PC-9 (cell line): ENCODE data around the gene ZFAND4.

ENCODE experiments used
- EZH2 ChIP-seq: fragments of 200-600 bp; sonication (generic); IDR thresholded peaks from 2 replicates; pipeline ENCODE4 v1.8.0; 2017; ENCODE audit warnings: antibody characterized with exemption, low read depth
- TF ChIP-seq, protein P1 (sequence below): fragments of 200-600 bp; sonication (generic); conservative IDR thresholded peaks from 2 replicates; pipeline ENCODE4 v1.6.1; 2017; ENCODE audit warnings: mixed run types, antibody characterized with exemption, mild to moderate bottlenecking, moderate library complexity

DNA sequence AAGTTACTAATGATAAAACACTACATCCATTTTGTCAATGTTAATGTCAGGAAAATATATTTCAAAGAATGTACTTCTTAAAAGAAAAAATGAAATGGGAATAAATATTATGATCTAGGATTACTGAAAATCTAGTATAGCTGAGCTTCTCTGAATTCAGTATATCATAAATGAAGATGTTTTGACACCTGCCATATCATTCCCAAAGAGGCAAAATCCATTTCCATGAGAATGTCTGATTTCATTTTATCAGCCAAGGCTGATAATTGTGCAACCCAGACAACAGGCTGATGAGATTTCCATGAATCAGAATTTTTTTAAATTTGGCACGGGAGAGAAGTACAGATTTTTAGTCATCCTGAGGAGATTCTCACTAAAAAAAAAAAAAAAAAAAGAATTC, 32.5 kb downstream of the ZFAND4 start:
- TF ChIP-seq, protein P1, sequence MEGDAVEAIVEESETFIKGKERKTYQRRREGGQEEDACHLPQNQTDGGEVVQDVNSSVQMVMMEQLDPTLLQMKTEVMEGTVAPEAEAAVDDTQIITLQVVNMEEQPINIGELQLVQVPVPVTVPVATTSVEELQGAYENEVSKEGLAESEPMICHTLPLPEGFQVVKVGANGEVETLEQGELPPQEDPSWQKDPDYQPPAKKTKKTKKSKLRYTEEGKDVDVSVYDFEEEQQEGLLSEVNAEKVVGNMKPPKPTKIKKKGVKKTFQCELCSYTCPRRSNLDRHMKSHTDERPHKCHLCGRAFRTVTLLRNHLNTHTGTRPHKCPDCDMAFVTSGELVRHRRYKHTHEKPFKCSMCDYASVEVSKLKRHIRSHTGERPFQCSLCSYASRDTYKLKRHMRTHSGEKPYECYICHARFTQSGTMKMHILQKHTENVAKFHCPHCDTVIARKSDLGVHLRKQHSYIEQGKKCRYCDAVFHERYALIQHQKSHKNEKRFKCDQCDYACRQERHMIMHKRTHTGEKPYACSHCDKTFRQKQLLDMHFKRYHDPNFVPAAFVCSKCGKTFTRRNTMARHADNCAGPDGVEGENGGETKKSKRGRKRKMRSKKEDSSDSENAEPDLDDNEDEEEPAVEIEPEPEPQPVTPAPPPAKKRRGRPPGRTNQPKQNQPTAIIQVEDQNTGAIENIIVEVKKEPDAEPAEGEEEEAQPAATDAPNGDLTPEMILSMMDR = no peak
- TF ChIP-seq EZH2 = no peak
